Esophagus squamous epithelium (tissue), 5 donors: ENCODE data around the gene CCDC122. TPM values are rescaled to one million over a fixed set of nuclear protein-coding genes. Genes with fewer than 3 reads are reported as not detected.

Experiments used
- DNase-seq: peaks from one replicate; lab custom pipeline; 2025; lab: John Stamatoyannopoulos, UW
- H3K27ac ChIP-seq, 4 donors: fragments of 200-600 bp; sonication (generic); one replicate each; pipeline ENCODE4 v1.5.1; 2016 to 2019; ENCODE audit warnings: mild to moderate bottlenecking in 1 of 4
- H3K27me3 ChIP-seq, 4 donors: fragments of 200-600 bp; sonication (generic); 1 replicate in 3 of 4; 2 replicates in 1 of 4; pipeline versions ENCODE4 v1.5.1 to v1.6.0; 2017 to 2021; ENCODE audit warnings: antibody characterized with exemption in 1 of 4
- H3K36me3 ChIP-seq, 3 donors: fragments of 200-600 bp; sonication (generic); one replicate each; pipeline ENCODE4 v1.5.1; 2016 to 2019
- H3K4me1 ChIP-seq, 3 donors: fragments of 200-600 bp; sonication (generic); one replicate each; pipeline ENCODE4 v1.5.1; 2017 to 2019
- H3K4me3 ChIP-seq, 4 donors: fragments of 200-600 bp; sonication (generic); 1 replicate in 3 of 4; 2 replicates in 1 of 4; pipeline ENCODE4 v1.5.1; 2016 to 2019; ENCODE audit warnings: mild to moderate bottlenecking in 2 of 4, moderate library complexity in 1 of 4
- H3K9me3 ChIP-seq, 3 donors: fragments of 200-600 bp; sonication (generic); one replicate each; pipeline ENCODE4 v1.5.1; 2016 to 2019
- CTCF ChIP-seq, 6 experiments: fragments of 450-650 bp in 4 of 6; fragments of 200-600 bp in 2 of 6; sonication (generic) in 2 of 6; IDR thresholded peaks; one replicate each; pipeline ENCODE4 v1.5.1; 2016 to 2019; ENCODE audit warnings: antibody characterized with exemption in 6 of 6, mild to moderate bottlenecking in 4 of 6, moderate library complexity in 4 of 6
- POLR2A ChIP-seq, 4 donors: fragments of 450-650 bp; IDR thresholded peaks; one replicate each; pipeline ENCODE4 v1.6.1; 2017; ENCODE audit warnings: antibody characterized with exemption in 4 of 4, mild to moderate bottlenecking in 4 of 4, moderate library complexity in 3 of 4
- WGBS, 2 donors: methylation state at CpG; one replicate each; pipeline ENCODE4 v1.1.5; 2018; 5-methylcytosine and 5-hydroxymethylcytosine counted together
- intact Hi-C: fragments of 100-400 bp; cut with DNase I; formaldehyde crosslinking; loops from one replicate; pipeline ENCODE4 v1.15.0; 2022
- total RNA-seq, 4 donors: library from RNA; depleted of rRNA; stranded (reverse); fragments of >200 nt; gene quantifications; one replicate each; pipeline ENCODE4 v1.1.0, GENCODE V29; 2016
- donor health status: DM: yes; HTN: yes; CAD: no.

CCDC122 gene
- total RNA-seq, 4 donors from 2014 or later = 0.87 to 16.8 (median 2.1) TPM

- Histone ChIP-seq H3K36me3 (no peaks in the 10 kb centered on the region), H3K9me3 (no peaks in the 10 kb centered on the region), H3K4me1 (peaks cover 0 to 4% (median 0%) of the 10 kb centered on the region in 3 donors), H3K4me3 (no peak overlapping the region), H3K27ac (no peak overlapping the region), H3K27me3 (no peaks in the 10 kb centered on the region)
- no peak for TF ChIP-seq CTCF (IDR thresholded peaks at IDR 0.05)
- intact Hi-C loops = no loop called here
- no peak for DNase-seq
- 66 to 67% methylated on average over 3 to 6 of the region's 6 CpGs for WGBS, 2 donors
Measured at GRCh38 chr13:43915451-43915850, 35.9 kb upstream of the CCDC122 start.

- Histone ChIP-seq H3K36me3 (no peaks in the 10 kb centered on the region), H3K9me3 (no peaks in the 10 kb centered on the region), H3K27ac (no peak overlapping the region), H3K27me3 (peaks cover 0 to 3% (median 0%) of the 10 kb centered on the region in 4 donors), H3K4me1 (peaks cover 0 to 10% (median 0%) of the 10 kb centered on the region in 3 donors), H3K4me3 (no peak overlapping the region)
- 60 to 63% methylated on average over 2 to 3 of the region's 3 CpGs for WGBS, 2 donors
- intact Hi-C loops = no loop called here
- TF ChIP-seq CTCF (IDR thresholded peaks at IDR 0.05) = no peak
- DNase-seq = no peak
Measured at GRCh38 chr13:43911871-43912270, 32.3 kb upstream of the CCDC122 start.

GRCh38 chr13:43911278-43911677 lies 31.7 kb upstream of the CCDC122 start:
- DNase-seq = no peak
- TF ChIP-seq POLR2A (IDR thresholded peaks at IDR 0.05) = no peak
- TF ChIP-seq CTCF (IDR thresholded peaks at IDR 0.05) = no peak

GRCh38 chr13:43910856-43911255 lies 31.3 kb upstream of the CCDC122 start:
- TF ChIP-seq CTCF (IDR thresholded peaks at IDR 0.05) (no peak), POLR2A (IDR thresholded peaks at IDR 0.05) (no peak)
- Histone ChIP-seq H3K4me1 (peaks cover 0 to 10% (median 0%) of the 10 kb centered on the region in 3 donors), H3K27ac (no peak overlapping the region), H3K9me3 (no peaks in the 10 kb centered on the region), H3K27me3 (peaks cover 0 to 3% (median 0%) of the 10 kb centered on the region in 4 donors), H3K4me3 (no peak overlapping the region), H3K36me3 (no peaks in the 10 kb centered on the region)
- intact Hi-C loops = no loop called here
- no peak for DNase-seq

More at GRCh38 chr13:43911278-43911677, 31.7 kb upstream of the CCDC122 start:
- no peak overlapping the region for H3K4me3 ChIP-seq
- H3K36me3 ChIP-seq = no peaks in the 10 kb centered on the region
- peaks cover 0 to 3% (median 0%) of the 10 kb centered on the region in 4 donors for H3K27me3 ChIP-seq
- peaks cover 0 to 10% (median 0%) of the 10 kb centered on the region in 3 donors for H3K4me1 ChIP-seq
- H3K9me3 ChIP-seq = no peaks in the 10 kb centered on the region
- no peak overlapping the region for H3K27ac ChIP-seq
- intact Hi-C loops = no loop called here
- 44 to 53% methylated on average over 2 of the region's 2 CpGs for WGBS, 2 donors

GRCh38 chr13:43908156-43909126 lies 28.9 kb upstream of the CCDC122 start:
- H3K27ac ChIP-seq = no peak overlapping the region
- intact Hi-C loops = loop anchor here (5.0 kb wide), 2 partner anchors 139 to 534 kb away; no protein-coding TSS in a partner anchor
- no peak for TF ChIP-seq POLR2A (IDR thresholded peaks at IDR 0.05)
- peak in 5 of 6 experiments; percentile 29 to 70 (median 51) for TF ChIP-seq CTCF (IDR thresholded peaks at IDR 0.05)
- peaks cover 0 to 3% (median 0%) of the 10 kb centered on the region in 4 donors for H3K27me3 ChIP-seq
- no peak overlapping the region for H3K4me3 ChIP-seq
- H3K36me3 ChIP-seq = no peaks in the 10 kb centered on the region
- no peak for DNase-seq
- 34 to 42% methylated on average over 2 of the region's 2 CpGs for WGBS, 2 donors
- H3K4me1 ChIP-seq = peaks cover 0 to 10% (median 0%) of the 10 kb centered on the region in 3 donors
- H3K9me3 ChIP-seq = no peaks in the 10 kb centered on the region
